MM.1S (cell line): ENCODE results near the gene PACS2.

Experiments used
- DNase-seq: peaks from one replicate; pipeline ENCODE4 v3.0.0-alpha.2; 2015
- H2AFZ ChIP-seq: fragments of 300-600 bp; sonication (generic); 2 replicates; pipeline ENCODE4 v1.6.0; 2016; ENCODE audit warnings: antibody characterized with exemption, low read length
- H3F3A ChIP-seq: fragments of 300-600 bp; sonication (generic); 2 replicates; pipeline ENCODE4 v1.6.1; 2016; ENCODE audit warnings: mild to moderate bottlenecking, antibody characterized with exemption, low read length, moderate library complexity, mixed read lengths; ENCODE audit not compliant: insufficient read depth
- H3K27ac ChIP-seq: fragments of 300-600 bp; sonication (generic); 2 replicates; pipeline ENCODE4 v1.5.1; 2016; ENCODE audit warnings: mild to moderate bottlenecking, low read length
- H3K27me3 ChIP-seq: fragments of 300-600 bp; sonication (generic); replicated peaks from 2 replicates; pipeline ENCODE4 v1.6.0; 2016; ENCODE audit warnings: low read length; ENCODE audit not compliant: insufficient read depth
- H3K36me3 ChIP-seq: fragments of 300-600 bp; sonication (generic); replicated peaks from 2 replicates; pipeline ENCODE4 v1.6.1; 2016; ENCODE audit warnings: mild to moderate bottlenecking, low read length, mixed read lengths; ENCODE audit not compliant: insufficient read depth
- H3K4me1 ChIP-seq: fragments of 300-600 bp; sonication (generic); 2 replicates; pipeline ENCODE4 v1.6.1; 2016; ENCODE audit warnings: low read length, mixed read lengths
- H3K4me2 ChIP-seq: fragments of 300-600 bp; sonication (generic); 2 replicates; pipeline ENCODE4 v1.6.0; 2016; ENCODE audit warnings: low read depth, low read length
- H3K4me3 ChIP-seq: fragments of 300-600 bp; sonication (generic); 2 replicates; pipeline ENCODE4 v1.5.1; 2016; ENCODE audit warnings: low read length, mixed read lengths
- H3K79me2 ChIP-seq: fragments of 300-600 bp; sonication (generic); 2 replicates; pipeline ENCODE4 v1.6.1; 2016; ENCODE audit warnings: mixed run types, low read length, mixed read lengths
- H3K9ac ChIP-seq: fragments of 300-600 bp; sonication (generic); 2 replicates; pipeline ENCODE4 v1.6.1; 2016; ENCODE audit warnings: low read length, mixed read lengths
- H3K9me2 ChIP-seq: fragments of 300-600 bp; sonication (generic); replicated peaks from 2 replicates; pipeline ENCODE4 v1.6.1; 2016; ENCODE audit warnings: mild to moderate bottlenecking, low read length, mixed read lengths; ENCODE audit not compliant: insufficient read depth
- H3K9me3 ChIP-seq: fragments of 300-600 bp; sonication (generic); replicated peaks from 2 replicates; pipeline ENCODE4 v1.6.1; 2016; ENCODE audit warnings: mild to moderate bottlenecking, low read length, mixed read lengths; ENCODE audit not compliant: insufficient read depth
- H4K20me1 ChIP-seq: fragments of 300-600 bp; sonication (generic); 2 replicates; pipeline ENCODE4 v1.6.1; 2016; ENCODE audit warnings: mild to moderate bottlenecking, low read length, moderate library complexity, mixed read lengths; ENCODE audit not compliant: insufficient read depth
- CTCF ChIP-seq: fragments of 300-600 bp; sonication (generic); IDR thresholded peaks from 2 replicates; pipeline ENCODE4 v1.5.1; 2016; ENCODE audit warnings: antibody characterized with exemption, low read length, mixed read lengths
- EZH2 ChIP-seq: fragments of 300-600 bp; sonication (generic); optimal IDR thresholded peaks from 2 replicates; pipeline ENCODE3; 2017; ENCODE audit warnings: low read depth, mild to moderate bottlenecking, antibody characterized with exemption, low read length, mixed read lengths
- EZH2phosphoT487 ChIP-seq: fragments of 300-600 bp; sonication (generic); IDR thresholded peaks from 2 replicates; pipeline ENCODE4 v1.6.1; 2018; ENCODE audit warnings: antibody characterized with exemption, low read length

The PACS2 gene

GRCh38 chr14:105397350-105397931 lies 82.9 kb downstream of the PACS2 start:
- H3K4me1 ChIP-seq, result no peaks in the 10 kb centered on the region
- no peaks in the 10 kb centered on the region for H3K9me3 ChIP-seq
- no peaks in the 10 kb centered on the region for H3K9me2 ChIP-seq
- TF ChIP-seq CTCF, result no peak
- TF ChIP-seq EZH2phosphoT487, result no peak
- no peak for TF ChIP-seq EZH2
- 0 out of 2 replicates have a peak overlapping the region, but pooled peaks have one; percentile 17 for H2AFZ ChIP-seq
- no peak for DNase-seq
- H3K27ac ChIP-seq, result no peak overlapping the region
- H3K79me2 ChIP-seq, result peaks cover 6% of the 10 kb centered on the region; the same call in 1 of the 2 replicates
- no peak overlapping the region for H3K9ac ChIP-seq
- no peaks in the 10 kb centered on the region for H4K20me1 ChIP-seq
- H3K4me2 ChIP-seq, result peak overlapping the region; percentile 6; the same call in 1 of the 2 replicates
- H3K4me3 ChIP-seq, result no peak overlapping the region
- H3K36me3 ChIP-seq, result no peaks in the 10 kb centered on the region
- no peaks in the 10 kb centered on the region for H3F3A ChIP-seq
- no peaks in the 10 kb centered on the region for H3K27me3 ChIP-seq

- Histone ChIP-seq H3K9me3 (no peaks in the 10 kb centered on the region), H3K27me3 (no peaks in the 10 kb centered on the region)
Measured at GRCh38 chr14:105398044-105398725, 83.6 kb downstream of the PACS2 start, which contains the start of gene TEX22. Gene TEX22 (plus strand): TSS chr14:105398538. CDS start chr14:105399341, 803 bp downstream.

GRCh38 chr14:105398726-105399465 lies 84.3 kb downstream of the PACS2 start:
- DNase-seq, result no peak
- peak overlapping the region; percentile 43 for H2AFZ ChIP-seq

More at GRCh38 chr14:105398044-105398725, 83.6 kb downstream of the PACS2 start, which contains the start of gene TEX22:
- Histone ChIP-seq H3K4me1 (no peaks in the 10 kb centered on the region), H3F3A (no peaks in the 10 kb centered on the region), H3K4me2 (peak within 1 kb of the TSS; percentile 70), H3K4me3 (peak within 1 kb of the TSS; percentile 67), H4K20me1 (no peaks in the 10 kb centered on the region), H3K9ac (peak within 1 kb of the TSS; percentile 74), H2AFZ (peak within 1 kb of the TSS; percentile 43), H3K36me3 (no peaks in the 10 kb centered on the region), H3K9me2 (no peaks in the 10 kb centered on the region), H3K79me2 (peaks cover 6% of the 10 kb centered on the region; the same call in 1 of the 2 replicates), H3K27ac (no peak within 1 kb of the TSS; the same call in 1 of the 2 replicates)
- DNase-seq, result peak; percentile 69
- TF ChIP-seq CTCF (no peak), EZH2 (no peak), EZH2phosphoT487 (no peak)

More at GRCh38 chr14:105398726-105399465, 84.3 kb downstream of the PACS2 start:
- H3F3A ChIP-seq, result no peaks in the 10 kb centered on the region
- no peak for TF ChIP-seq EZH2
- TF ChIP-seq CTCF, result no peak
- TF ChIP-seq EZH2phosphoT487, result no peak
- H3K27me3 ChIP-seq, result no peaks in the 10 kb centered on the region
- no peaks in the 10 kb centered on the region for H4K20me1 ChIP-seq
- H3K4me2 ChIP-seq, result peak overlapping the region; percentile 70
- no peaks in the 10 kb centered on the region for H3K4me1 ChIP-seq
- peaks cover 6% of the 10 kb centered on the region; the same call in 1 of the 2 replicates for H3K79me2 ChIP-seq
- no peak overlapping the region for H3K27ac ChIP-seq
- no peaks in the 10 kb centered on the region for H3K9me3 ChIP-seq
- no peaks in the 10 kb centered on the region for H3K36me3 ChIP-seq
- no peaks in the 10 kb centered on the region for H3K9me2 ChIP-seq
- peak overlapping the region; percentile 74 for H3K9ac ChIP-seq
- H3K4me3 ChIP-seq, result peak overlapping the region; percentile 67
